GM11168 (cell line): ENCODE results near the gene SEL1L3.
"Not testable (repeated sequence)": the region's sequence is repeated elsewhere in the genome, so short reads cannot be mapped to it uniquely, and the experiment has no call there.

Experiments used
- in situ Hi-C: fragments of 300-500 bp; cut with MboI; formaldehyde crosslinking; loops from one replicate; pipeline ENCODE4 v1.12.0; 2022; ENCODE audit warnings: low sequenced_read_pairs; ENCODE audit not compliant: unreplicated experiment

The SEL1L3 gene

DNA sequence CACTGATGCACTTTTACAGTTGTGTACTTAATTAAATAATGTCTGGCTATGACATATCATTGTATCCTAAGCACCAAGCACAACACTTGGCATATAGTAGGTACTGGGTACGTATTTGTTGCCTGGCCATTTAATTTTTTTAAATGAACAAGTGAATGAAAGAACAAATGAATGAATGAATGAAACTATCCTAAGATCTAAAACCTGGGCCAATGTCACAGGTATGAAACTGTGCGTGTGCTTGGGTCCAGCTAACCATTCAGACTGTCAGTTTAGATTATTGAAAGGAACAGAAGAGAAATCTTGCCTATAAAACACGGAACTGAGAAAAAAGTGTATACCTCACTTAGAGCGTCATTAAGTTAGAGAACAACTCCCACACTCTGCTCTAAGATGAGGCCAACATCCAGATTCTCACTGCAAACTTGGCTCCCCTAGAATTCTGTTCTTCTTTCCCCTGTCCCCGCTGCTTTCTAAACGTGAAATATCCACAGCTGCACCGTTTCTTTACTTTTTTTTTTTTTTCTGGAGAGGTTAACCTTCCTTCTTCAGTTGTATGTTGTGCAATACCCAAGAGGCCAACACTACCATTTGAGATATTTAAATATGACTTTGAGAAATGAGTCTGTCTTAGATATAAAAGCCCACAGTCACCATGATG lies 17.3 kb upstream of the SEL1L3 start:
- in situ Hi-C loops: no loop called here

DNA sequence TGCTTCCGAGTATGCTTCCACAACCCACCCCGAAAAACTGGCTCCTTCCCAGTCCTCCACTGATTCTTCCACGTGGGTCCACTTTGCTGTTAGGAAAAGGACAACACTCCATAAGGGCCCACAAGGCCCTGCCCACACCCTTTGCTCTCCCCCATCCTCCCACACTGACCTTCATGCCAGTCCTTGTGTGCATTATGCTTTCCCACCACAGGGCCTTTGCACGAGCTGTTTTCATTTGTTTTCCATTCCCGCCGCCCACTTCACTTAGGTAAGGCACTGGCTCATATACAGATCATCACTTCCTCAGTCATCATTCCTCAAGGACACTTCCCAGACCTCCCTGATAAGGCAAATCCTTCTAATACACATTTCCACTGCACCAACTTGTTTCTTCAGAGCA lies 16.8 kb upstream of the SEL1L3 start:
- in situ Hi-C loops: no loop called here

DNA sequence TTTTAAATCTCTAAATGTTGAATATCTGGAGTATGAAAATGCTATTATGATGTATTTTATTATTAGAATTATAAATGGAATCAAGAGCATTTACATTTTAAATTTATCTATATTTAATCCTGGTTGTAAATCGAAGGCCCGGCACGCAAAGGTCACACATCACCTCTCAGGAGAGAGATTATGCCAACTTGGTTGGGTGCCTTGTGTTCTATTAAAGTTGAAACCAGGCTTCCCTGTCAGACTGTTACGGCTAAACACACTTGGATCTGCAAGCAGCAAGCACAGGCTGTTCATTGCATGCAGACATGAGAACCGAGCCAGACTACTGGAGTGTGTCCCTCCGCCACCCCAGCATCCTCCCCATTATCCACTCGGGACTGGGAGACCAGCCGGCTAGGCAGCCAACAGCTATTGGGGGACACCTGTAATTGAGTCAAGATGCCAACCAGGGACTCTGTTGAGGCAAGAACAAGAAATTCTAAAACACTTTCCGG lies 16.4 kb upstream of the SEL1L3 start:
- in situ Hi-C loops: no loop called here

DNA sequence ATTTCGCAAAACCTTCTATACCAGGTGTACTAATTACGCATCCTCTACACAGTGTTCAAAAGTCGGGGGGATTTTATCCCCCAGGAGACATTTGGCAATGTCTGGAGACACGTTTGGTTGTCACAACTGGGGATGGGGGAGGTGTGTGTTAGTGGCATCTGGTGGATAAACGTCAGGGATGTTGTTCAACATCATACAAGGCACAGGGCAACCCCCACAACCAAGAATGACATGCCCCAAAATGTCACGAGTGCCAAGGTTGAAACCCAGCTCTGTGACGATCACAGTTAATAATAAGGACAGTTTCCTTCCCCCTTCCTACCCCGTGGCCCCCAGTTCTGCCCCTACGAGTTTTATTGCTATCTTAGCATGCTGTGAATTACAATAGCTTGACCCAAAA lies 15.9 kb upstream of the SEL1L3 start:
- in situ Hi-C loops: no loop called here

- in situ Hi-C loops: no loop called here
Measured at GRCh38 chr4:25875281-25875745, 12.5 kb upstream of the SEL1L3 start.

DNA sequence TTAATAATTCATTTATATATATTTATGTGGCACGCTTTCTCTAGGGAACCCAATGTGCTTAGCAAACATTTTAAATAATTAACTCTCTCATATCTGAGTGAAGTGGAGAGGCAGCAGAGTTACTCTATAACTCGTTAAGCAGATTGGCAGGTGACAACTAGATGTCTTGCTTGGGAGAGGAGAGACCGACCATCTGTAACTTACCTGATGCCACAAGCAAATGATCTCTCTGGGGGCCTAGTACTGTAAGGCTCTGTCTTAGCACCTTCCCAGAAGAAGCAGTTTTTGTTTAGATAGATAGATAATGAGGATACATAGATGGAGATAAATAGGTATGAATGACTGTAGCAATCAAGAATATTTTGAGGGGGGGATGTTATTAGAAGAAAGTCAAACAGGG lies 11.9 kb upstream of the SEL1L3 start:
- in situ Hi-C loops: no loop called here

DNA sequence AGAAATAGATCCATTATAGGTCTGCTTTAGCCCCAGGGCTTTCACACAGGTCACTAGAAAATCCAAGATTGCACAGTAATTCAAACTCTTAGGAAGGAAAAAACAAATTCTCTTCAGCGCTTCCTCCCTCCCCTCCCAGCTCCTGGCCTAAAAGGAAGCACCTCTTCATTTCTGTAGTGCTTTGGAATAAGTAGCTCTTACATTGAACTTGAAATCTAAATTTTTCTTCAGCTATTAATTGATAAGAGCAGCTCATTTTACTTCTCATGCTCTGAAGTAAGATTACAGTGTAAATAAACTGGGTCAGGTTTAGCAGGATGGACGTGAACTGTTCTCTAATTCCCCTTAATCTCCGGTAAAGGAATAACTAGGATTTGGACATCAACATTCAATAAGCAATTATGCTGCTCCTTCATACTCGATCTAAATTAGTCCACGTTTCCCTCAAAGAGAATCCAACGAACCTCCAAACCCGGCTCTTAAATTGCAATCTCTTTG lies 10.9 kb upstream of the SEL1L3 start:
- in situ Hi-C loops: no loop called here

GRCh38 chr4:25872851-25873631 lies 10.3 kb upstream of the SEL1L3 start:
- in situ Hi-C loops: no loop called here

DNA sequence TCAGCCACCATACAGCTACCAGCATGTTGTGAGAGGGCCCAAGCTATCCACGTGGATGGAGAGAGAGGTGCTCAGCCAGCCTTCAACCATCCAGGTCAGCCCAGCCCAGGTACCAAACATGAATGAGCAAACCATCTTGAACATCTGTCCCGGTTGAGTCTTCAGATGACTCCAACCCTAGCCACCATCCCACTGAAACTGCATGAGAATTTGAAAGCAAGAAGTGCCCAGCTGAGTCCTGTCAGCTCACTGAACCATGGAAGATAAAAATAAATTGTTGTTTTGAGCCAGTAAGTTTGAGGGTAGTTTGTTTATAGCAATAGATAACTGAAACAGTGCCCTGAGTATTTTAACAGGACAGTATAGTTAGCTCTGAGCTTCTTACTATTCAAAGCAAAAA lies 7.3 kb upstream of the SEL1L3 start:
- in situ Hi-C loops: no loop called here

GRCh38 chr4:25867781-25868294 lies 5.0 kb upstream of the SEL1L3 start:
- in situ Hi-C loops: no loop called here

DNA sequence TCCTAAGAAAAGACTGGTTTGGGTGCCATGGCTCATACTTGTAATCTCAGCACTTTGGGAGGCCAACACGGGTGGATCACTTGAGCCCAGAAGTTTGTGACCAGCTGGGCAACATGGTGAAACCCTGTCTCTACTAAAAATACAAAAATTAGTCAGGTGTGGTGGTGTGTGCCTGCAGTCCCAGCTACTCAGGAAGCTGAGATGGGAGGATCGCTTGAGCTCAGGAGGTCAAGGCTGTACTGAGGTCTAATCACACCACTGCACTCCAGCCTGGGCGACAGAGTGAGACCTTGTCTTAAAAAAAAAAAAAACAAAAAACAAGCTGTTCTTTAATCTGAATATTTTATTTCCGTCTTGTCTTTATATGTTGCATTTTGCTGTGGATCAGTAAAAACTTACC lies 3.6 kb upstream of the SEL1L3 start:
- in situ Hi-C loops: not testable (repeated sequence)

- in situ Hi-C loops: no loop called here
Measured at GRCh38 chr4:25865586-25865985, 2.8 kb upstream of the SEL1L3 start.

DNA sequence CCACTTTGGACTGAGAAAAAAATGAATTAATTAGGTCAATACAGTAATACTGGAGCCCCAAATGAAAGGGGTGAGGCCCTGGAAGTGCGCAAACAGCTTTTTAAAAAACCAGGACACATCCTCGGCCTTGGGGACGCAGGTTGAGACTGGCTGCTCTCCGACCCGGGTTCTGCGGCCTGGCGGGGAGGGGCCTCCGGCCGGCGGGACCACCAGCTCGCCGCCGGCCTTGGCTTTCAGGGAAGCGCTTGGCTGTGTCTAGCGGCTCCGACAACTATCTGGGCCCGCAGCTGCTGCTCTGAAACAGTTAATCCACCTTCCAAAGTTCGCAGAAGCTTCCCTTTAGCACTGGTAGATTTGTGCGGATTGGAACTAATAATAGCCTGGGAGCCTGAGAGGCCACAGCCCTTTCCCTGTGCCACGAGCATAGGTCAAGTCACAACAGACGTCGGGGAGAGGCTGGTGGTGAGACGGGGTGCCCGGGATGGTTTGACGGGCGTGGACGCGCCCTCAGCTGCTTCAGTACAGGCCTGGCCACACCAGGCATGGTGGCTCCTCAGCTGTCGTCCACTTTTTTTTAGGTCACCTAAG lies 1.1 kb upstream of the SEL1L3 start:
- in situ Hi-C loops: no loop called here

- in situ Hi-C loops: no loop called here
Measured at GRCh38 chr4:25863347-25863784, 578 bp upstream of the SEL1L3 start.

DNA sequence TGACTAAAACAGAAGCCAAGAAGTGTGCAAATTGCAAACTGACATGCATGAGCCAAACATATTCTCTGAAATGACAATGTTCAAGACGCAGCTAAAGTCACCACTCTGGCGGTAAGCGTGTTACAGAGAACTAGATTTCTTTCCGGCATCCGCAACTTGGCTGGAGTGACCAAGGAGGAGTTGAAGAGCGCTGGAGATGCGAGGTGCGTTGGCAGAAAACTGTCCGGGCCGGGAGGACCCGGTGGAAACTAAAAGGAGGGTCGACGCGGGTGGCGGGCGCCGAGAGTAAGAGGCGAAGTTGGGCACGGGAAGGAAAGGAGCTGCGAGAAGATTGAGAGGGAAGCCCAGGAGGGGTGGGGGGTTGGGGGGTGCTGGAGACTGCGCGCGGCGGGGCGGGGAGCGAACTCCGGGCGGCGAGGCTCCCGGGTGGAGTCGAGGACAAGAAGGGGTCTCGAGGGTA lies 807 bp downstream of the SEL1L3 start:
- in situ Hi-C loops: no loop called here

DNA sequence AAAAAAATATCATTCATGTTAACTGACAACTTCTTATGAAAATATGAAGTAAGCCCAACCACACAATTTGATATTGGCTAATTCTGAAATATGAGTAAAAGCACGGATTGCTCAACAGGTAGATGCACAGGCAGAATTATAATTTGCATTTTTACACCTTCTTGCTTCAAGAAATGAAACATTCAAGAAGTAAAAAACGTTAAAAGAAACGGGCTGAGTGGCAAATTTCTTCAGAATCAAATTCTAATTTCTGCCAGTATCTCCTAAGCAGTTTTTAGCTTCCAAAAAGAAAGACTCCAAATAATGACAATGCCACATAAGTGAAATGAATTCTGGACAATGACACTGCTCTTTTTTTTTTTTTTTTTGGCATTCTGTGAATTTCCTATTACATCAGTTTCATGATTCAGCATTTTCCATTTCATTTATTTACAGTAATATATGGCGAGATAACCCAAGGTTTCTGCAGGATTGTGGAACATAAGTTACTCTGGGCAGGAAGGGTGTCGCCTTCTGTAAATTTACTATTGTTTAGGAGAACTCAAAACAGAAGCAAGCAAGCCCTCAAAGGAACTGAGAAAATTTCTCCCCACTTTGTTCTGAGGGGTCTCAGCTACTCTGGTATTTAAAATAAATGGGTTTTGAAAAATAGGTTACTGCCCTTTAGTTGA lies 1.4 kb downstream of the SEL1L3 start:
- in situ Hi-C loops: no loop called here

DNA sequence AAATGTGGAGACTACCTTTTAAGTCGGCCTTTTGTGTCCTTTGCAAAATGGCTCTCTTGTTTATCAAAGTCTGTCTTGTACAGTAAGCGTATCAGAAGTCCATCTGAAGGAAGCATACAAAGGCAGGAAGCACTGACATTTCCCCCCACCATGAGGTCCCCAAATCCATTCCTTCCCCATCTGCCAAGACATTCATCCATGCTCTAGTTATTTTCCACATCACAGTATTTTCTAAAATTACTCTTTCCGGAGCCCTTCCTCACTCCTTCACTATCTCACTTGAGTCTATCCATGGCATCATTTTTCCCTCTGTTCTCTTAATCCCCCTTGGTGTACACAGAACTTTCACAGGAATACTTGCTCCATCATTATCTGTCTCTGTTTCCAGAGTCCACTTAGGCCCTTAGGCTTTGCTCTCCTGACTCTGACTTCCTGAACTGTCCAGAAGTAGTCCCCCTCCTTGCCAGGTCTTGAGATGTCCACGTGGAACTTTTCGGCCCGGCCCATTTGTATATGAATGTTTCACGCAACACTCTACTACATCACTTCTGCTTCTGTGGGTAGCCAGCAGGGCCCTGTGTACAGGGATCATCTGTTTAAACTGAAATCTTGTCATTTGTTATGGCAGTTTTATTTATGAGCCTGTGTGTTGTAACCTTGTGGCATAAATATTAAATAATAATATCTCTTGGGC lies 2.1 kb downstream of the SEL1L3 start:
- in situ Hi-C loops: no loop called here

DNA sequence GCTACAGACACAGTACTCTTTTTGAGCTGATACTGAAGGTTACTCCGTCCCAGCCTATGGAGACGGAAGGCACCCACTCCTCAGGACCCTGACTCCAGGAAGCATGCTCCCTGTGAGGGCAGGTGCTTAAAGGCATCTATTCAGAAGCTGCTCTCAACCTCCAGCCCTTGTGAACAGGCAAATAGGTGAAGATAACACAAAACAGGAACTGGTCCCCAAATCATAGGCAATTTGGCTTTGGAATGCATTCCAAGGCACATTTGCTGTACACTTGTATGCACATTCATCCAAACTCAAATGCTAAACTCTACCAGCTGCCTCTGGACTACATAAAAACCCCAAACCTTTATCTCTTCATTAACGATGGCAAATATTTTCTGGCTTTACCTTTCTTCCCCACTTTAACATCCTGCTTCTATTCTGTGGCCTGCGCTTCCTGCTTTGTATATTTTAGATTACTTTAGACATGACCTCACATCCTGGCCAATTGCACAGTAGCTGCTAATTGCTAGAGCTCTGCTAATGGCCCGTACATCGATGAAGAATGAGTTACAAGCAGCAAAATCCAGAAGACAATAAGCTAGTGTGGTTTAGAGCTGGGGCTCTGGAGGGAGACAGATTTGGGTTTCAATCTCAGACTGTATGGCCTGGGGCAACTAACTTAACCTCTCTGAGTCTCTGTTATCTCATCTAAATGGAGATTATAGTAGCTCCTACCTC lies 3.2 kb downstream of the SEL1L3 start:
- in situ Hi-C loops: no loop called here

DNA sequence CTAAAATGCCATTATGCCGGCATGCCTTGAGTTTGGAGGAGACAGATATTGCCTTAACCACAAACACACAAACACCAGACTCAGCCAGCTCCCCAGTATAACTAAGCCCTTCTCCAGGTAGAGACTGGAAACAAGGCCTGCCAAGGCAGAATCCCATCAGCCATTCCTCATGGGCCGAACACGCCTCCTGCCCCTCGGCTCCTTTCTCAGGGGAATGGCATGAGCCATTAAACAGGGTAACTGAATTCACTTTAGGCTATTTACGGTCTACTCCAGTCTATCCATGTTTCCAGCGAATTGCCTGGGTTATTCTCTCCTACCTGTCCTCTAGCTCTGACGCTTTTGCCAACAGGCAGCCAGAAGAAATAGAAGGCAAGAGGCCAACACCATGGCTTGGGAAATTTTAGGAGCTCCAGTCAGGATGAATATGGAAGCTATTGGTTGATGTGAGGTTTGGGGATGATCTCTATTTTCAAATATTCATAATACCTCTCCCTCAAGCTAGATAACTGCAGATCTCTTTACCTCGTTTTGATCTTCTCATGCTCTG lies 4.9 kb downstream of the SEL1L3 start:
- in situ Hi-C loops: no loop called here
